ENCODE results near the gene MLLT3.

DNA sequence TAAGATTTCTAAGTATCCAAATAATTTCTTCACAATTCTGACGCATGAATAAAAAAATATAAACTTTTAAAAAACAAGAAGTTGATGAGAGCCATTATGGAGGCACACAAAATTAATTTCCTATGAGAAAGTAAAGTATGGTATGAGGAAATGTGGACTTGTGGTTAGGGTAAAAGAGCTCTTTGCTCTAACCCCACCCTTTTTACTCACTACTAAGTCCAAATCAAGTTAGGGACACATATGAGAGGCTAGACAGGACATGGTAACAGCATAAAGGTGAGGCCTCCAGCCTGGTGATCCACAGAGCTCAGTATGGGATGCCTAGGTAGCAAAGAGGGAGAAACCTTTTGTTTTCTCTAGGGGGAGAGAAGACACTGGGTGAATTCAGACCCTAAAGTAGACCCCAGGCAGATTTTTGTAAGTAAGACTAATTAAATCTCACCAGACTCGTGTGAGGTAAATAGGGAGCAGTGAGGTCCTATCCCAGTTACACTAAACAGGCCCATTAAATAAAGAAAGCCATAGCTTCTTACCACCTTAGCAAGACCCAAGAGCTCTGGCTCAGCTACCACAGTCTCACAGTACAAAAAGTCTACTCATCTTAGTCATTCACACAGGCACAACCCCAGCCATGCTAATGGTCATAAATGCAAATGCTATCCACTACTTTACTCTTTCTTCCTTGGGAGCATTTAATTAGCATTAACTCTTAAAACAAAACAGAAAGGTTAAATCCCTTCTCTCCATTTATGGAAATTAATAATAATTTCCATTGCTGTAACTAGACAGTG is 42.6 kb downstream of the MLLT3 start:
- TF ChIP-seq POLR2A (IDR thresholded peaks at IDR 0.05; ENCODE audit: low read depth, low read length) (no peak), POLR2AphosphoS5 (IDR thresholded peaks at IDR 0.05; ENCODE audit: low read depth, low read length) (no peak)

Data from GM12892 (cell line).